DND-41 (cell line): ENCODE results near the gene TRPV5.

ENCODE experiments used
- ATAC-seq: fragments of 200-7000 bp; cut with Tn5 transposase; 3 replicates; pipeline ENCODE4 v1.9.1; 2021; ENCODE audit warnings: low read depth; ENCODE audit not compliant: insufficient read depth
- DNase-seq: peaks from one replicate; pipeline ENCODE4 v3.0.0-alpha.2; 2020
- H2AFZ ChIP-seq: 2 replicates; pipeline ENCODE4 v1.6.0; 2012; ENCODE audit warnings: low read depth, low read length
- H3K27ac ChIP-seq: 2 replicates; pipeline ENCODE4 v1.5.1; 2012; ENCODE audit warnings: low read length, inconsistent platforms
- H3K27me3 ChIP-seq: fragments of 200-600 bp; sonication (generic); 2 replicates; pipeline ENCODE4 v1.6.0; 2012; ENCODE audit warnings: low read length, mild to moderate bottlenecking, inconsistent platforms; ENCODE audit not compliant: insufficient read depth, poor library complexity
- H3K36me3 ChIP-seq: 2 replicates; pipeline ENCODE4 v1.5.1; 2012; ENCODE audit warnings: low read length, inconsistent platforms; ENCODE audit not compliant: insufficient read depth
- H3K4me1 ChIP-seq: 2 replicates; pipeline ENCODE4 v1.5.1; 2012; ENCODE audit warnings: mild to moderate bottlenecking, low read length; ENCODE audit not compliant: insufficient read depth
- H3K4me2 ChIP-seq: 2 replicates; pipeline ENCODE4 v1.6.0; 2012; ENCODE audit warnings: mild to moderate bottlenecking, moderate library complexity, low read length, inconsistent platforms; ENCODE audit not compliant: insufficient read depth
- H3K4me3 ChIP-seq, 2 experiments: fragments of 200-600 bp in 1 of 2; shearing (Covaris generic) in 1 of 2; 2 replicates each; pipeline ENCODE4 v1.5.1; 2012 to 2016; ENCODE audit warnings: inconsistent platforms in 2 of 2, low read length in 2 of 2, mild to moderate bottlenecking in 2 of 2, low read depth in 1 of 2, moderate library complexity in 1 of 2
- H3K79me2 ChIP-seq: 2 replicates; pipeline ENCODE4 v1.6.0; 2012; ENCODE audit warnings: low read length, inconsistent platforms; ENCODE audit not compliant: insufficient read depth
- H3K9ac ChIP-seq: 2 replicates; pipeline ENCODE4 v1.6.0; 2012; ENCODE audit warnings: low read depth, mild to moderate bottlenecking, inconsistent platforms, low read length, moderate library complexity
- H3K9me3 ChIP-seq: 2 replicates; pipeline ENCODE4 v1.5.1; 2012; ENCODE audit warnings: low read length, moderate library complexity, mild to moderate bottlenecking, inconsistent platforms; ENCODE audit not compliant: insufficient read depth, severe bottlenecking
- H4K20me1 ChIP-seq: 2 replicates; pipeline ENCODE4 v1.6.0; 2012; ENCODE audit warnings: low read length; ENCODE audit not compliant: insufficient read depth
- CTCF ChIP-seq: IDR thresholded peaks from 2 replicates; pipeline ENCODE4 v1.5.1; 2012; ENCODE audit warnings: borderline replicate concordance, low read length, moderate library complexity, mild to moderate bottlenecking; ENCODE audit not compliant: poor library complexity, severe bottlenecking; ENCODE audit errors: extremely low read depth
- EZH2 ChIP-seq: IDR thresholded peaks from 3 replicates; pipeline ENCODE4 v1.6.1; 2012; ENCODE audit warnings: borderline replicate concordance, low read depth, mild to moderate bottlenecking, moderate library complexity, low read length, inconsistent platforms; ENCODE audit not compliant: severe bottlenecking

TRPV5 gene

GRCh38 chr7:142863891-142864685, 69.5 kb downstream of the TRPV5 start:
- Histone ChIP-seq H3K27me3 (no peaks in the 10 kb centered on the region), H4K20me1 (peaks cover 8% of the 10 kb centered on the region; the same call in 1 of the 2 replicates), H3K27ac (no peak overlapping the region), H3K4me2 (no peak overlapping the region), H3K9me3 (no peaks in the 10 kb centered on the region), H3K79me2 (peaks cover 25% of the 10 kb centered on the region), H3K4me1 (peaks cover 7% of the 10 kb centered on the region), H3K4me3 (no peak overlapping the region), H2AFZ (no peak overlapping the region), H3K36me3 (peaks cover 97% of the 10 kb centered on the region), H3K9ac (no peak overlapping the region)
- no peak for TF ChIP-seq CTCF
- TF ChIP-seq EZH2 = no peak
- DNase-seq (no peak), ATAC-seq (no peak)

GRCh38 chr7:142862786-142863400, 70.7 kb downstream of the TRPV5 start:
- DNase-seq (no peak), ATAC-seq (no peak)
- H3K9ac ChIP-seq = no peak overlapping the region
- no peaks in the 10 kb centered on the region for H3K9me3 ChIP-seq
- TF ChIP-seq EZH2 = no peak
- TF ChIP-seq CTCF = no peak
- no peaks in the 10 kb centered on the region for H3K27me3 ChIP-seq
- peaks cover 9% of the 10 kb centered on the region; the same call in 1 of the 2 replicates for H4K20me1 ChIP-seq
- no peak overlapping the region for H3K4me3 ChIP-seq
- peaks cover 35% of the 10 kb centered on the region for H3K79me2 ChIP-seq
- no peak overlapping the region for H2AFZ ChIP-seq
- peaks cover 90% of the 10 kb centered on the region for H3K36me3 ChIP-seq
- H3K27ac ChIP-seq = no peak overlapping the region
- no peak overlapping the region for H3K4me2 ChIP-seq
- peaks cover 17% of the 10 kb centered on the region for H3K4me1 ChIP-seq

GRCh38 chr7:142862351-142862750, 71.2 kb downstream of the TRPV5 start:
- Histone ChIP-seq H3K4me3 (no peak overlapping the region), H3K9ac (no peak overlapping the region), H2AFZ (no peak overlapping the region), H3K4me2 (no peak overlapping the region), H3K27ac (no peak overlapping the region), H3K36me3 (peaks cover 90% of the 10 kb centered on the region), H3K27me3 (no peaks in the 10 kb centered on the region), H3K79me2 (peaks cover 40% of the 10 kb centered on the region), H3K4me1 (peaks cover 22% of the 10 kb centered on the region), H3K9me3 (no peaks in the 10 kb centered on the region), H4K20me1 (peaks cover 13% of the 10 kb centered on the region)
- TF ChIP-seq CTCF = no peak
- no peak for TF ChIP-seq EZH2
- ATAC-seq = no peak
- DNase-seq = no peak
